Body of pancreas (tissue), 4 donors: ENCODE results near the gene APOBEC3F.

Experiments
- CTCF ChIP-seq, 7 experiments: fragments of 450-650 bp in 4 of 7; fragments of 200-600 bp in 3 of 7; sonication (generic) in 3 of 7; IDR thresholded peaks; one replicate each; pipeline ENCODE4 v1.5.1; 2016 to 2019; ENCODE audit warnings: antibody characterized with exemption in 7 of 7
- POLR2A ChIP-seq, 3 donors: fragments of 450-650 bp; IDR thresholded peaks; one replicate each; pipeline ENCODE4 v1.6.1; 2016; ENCODE audit warnings: antibody characterized with exemption in 3 of 3, mild to moderate bottlenecking in 2 of 3

GRCh38 chr22:39039306-39040126 is 1.1 kb upstream of the APOBEC3F start:
- TF ChIP-seq CTCF (IDR thresholded peaks at IDR 0.05) (no peak), POLR2A (IDR thresholded peaks at IDR 0.05) (no peak)
